ENCODE measurements around the gene SERPING1. TPM values are rescaled to one million over a fixed set of nuclear protein-coding genes. Genes with fewer than 3 reads are reported as not detected.
"Not testable (repeated sequence)": the region's sequence is repeated elsewhere in the genome, so short reads cannot be mapped to it uniquely, and the experiment has no call there.

SERPING1 gene
- total RNA-seq, 1 donor from 2014 or later: 61.4 TPM

DNA sequence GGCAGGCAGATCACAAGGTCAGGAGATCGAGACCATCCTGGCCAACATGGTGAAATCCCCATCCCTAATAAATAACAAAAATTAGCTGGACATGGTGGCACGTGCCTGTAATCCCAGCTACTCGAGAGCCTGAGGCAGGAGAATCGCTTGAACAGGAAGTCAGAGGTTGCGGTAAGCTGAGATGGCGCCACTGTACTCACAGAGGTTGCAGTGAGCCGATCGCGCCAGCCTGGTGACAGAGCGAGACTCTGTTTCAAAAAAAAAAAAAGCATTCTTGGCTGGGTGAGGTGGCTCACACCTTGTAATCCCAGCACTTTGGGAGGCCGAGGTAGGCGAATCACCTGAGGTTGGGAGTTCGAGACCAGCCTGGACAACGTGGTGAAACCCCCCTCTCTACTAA is 54.7 kb downstream of the SERPING1 start:
- DNase-seq (ENCODE audit: low read depth): not testable (repeated sequence)

- DNase-seq (ENCODE audit: low read depth): no peak
Observed at GRCh38 chr11:57652662-57653061, 55.2 kb downstream of the SERPING1 start.

DNA sequence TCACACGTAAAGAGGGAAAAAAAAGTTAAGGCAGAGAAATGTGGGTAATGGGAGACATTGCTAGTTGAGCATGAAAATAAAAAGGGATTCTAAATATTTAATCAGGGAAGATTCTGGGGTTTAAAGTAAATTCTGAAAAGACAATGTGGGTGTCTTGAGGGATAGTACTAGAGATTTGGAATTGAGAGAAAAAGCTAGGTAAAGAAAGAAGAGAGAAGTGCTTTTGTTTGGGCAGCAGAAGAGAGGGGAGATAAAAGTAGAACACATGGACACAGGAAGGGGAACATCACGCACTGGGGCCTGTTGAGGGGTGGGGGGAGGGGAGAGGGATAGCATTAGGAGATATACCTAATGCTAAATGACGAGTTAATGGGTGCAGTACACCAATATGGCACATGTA is 55.7 kb downstream of the SERPING1 start:
- no peak for DNase-seq (ENCODE audit: low read depth)

DNA sequence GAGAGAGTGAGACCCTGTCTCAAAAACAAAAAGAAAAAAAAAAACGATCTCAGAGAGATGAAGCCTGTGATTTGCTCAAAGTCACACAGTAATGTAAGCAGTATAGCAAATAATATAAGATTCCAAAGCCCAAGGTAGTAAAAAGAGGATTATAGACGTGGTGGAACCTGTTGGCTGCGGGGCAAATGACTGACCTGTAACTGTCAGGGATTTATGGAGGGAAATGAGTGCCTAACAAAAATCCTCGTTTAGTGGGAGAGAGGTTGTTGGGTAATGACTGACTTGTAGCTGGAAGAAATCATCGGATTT is 59.4 kb downstream of the SERPING1 start:
- DNase-seq (ENCODE audit: low read depth): no peak

- DNase-seq (ENCODE audit: low read depth): peak; percentile 96
Observed at GRCh38 chr11:57657194-57658022, 59.9 kb downstream of the SERPING1 start, which contains the start of gene CLP1. TSS of gene CLP1 (plus strand) at chr11:57657762. CDS start at chr11:57659477, 1,715 bp downstream.

GRCh38 chr11:57658023-57658361 is 60.5 kb downstream of the SERPING1 start:
- DNase-seq (ENCODE audit: low read depth): no peak

DNA sequence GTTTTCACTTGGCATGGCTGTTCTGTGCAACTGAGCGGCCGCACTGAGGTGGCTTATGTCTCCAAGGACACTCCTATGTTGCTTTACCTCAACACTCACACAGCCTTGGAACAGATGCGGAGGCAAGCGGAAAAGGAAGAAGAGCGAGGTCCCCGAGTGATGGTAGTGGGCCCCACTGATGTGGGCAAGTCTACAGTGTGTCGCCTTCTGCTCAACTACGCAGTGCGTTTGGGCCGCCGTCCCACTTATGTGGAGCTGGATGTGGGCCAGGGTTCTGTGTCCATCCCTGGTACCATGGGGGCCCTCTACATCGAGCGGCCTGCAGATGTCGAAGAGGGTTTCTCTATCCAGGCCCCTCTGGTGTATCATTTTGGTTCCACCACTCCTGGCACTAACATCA is 62.2 kb downstream of the SERPING1 start:
- no peak for DNase-seq (ENCODE audit: low read depth)

DNA sequence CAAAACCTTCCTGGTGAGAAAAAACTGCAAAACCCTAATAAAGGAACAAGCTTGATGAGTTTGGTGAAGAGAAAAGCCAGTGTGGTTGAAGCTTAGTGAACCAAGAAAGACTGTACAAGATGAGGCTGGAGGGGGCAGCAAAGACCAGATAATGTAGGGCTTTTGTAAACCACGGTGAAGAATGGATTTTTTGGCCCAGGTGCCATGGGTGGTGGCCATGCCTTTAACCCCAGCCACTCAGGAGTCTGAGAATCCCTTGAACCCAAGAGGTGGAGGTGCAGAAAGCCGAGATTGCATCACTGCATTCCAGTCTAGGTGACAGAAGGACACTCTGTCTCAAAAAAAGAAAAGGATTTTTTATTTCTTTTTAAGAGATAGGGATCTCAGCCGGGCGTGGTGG is 65.4 kb downstream of the SERPING1 start:
- peak; percentile 38 for DNase-seq (ENCODE audit: low read depth)

GRCh38 chr11:57663975-57664374 is 66.5 kb downstream of the SERPING1 start:
- no peak for DNase-seq (ENCODE audit: low read depth)

Other genes with a start within 250 kb of the SERPING1 start
- not detected in 2 replicates for gene PRG3, start 216.5 kb upstream of the SERPING1 start, total RNA-seq
- not detected in 2 replicates for gene PRG2, start 207.0 kb upstream of the SERPING1 start, total RNA-seq
- 46.4 and 47.9 TPM in 2 replicates for gene SLC43A3, start 170.6 kb upstream of the SERPING1 start, total RNA-seq
- 0.05 TPM in 1 of 2 replicates, not detected in the other for gene RTN4RL2, start 137.2 kb upstream of the SERPING1 start, total RNA-seq
- 1.2 TPM in 2 replicates for gene SLC43A1, start 82.0 kb upstream of the SERPING1 start, total RNA-seq
- gene TIMM10, start 66.9 kb upstream of the SERPING1 start, total RNA-seq: 16.6 and 59.0 TPM in 2 replicates
- gene SMTNL1, start 60.1 kb upstream of the SERPING1 start, total RNA-seq: not detected in 2 replicates
- 24.7 and 38.3 TPM in 2 replicates for gene UBE2L6, start 30.0 kb upstream of the SERPING1 start, total RNA-seq
- gene YPEL4, start 52.2 kb downstream of the SERPING1 start, total RNA-seq: 0.35 TPM in 1 of 2 replicates, not detected in the other
- 20.3 and 34.6 TPM in 2 replicates for gene CLP1, start 60.1 kb downstream of the SERPING1 start, total RNA-seq
- 45.1 and 79.9 TPM in 2 replicates for gene ZDHHC5, start 70.4 kb downstream of the SERPING1 start, total RNA-seq
- gene MED19, start 114.5 kb downstream of the SERPING1 start, total RNA-seq: 11.5 and 16.1 TPM in 2 replicates
- gene TMX2, start 114.9 kb downstream of the SERPING1 start, total RNA-seq: 61.1 and 78.2 TPM in 2 replicates
- 48.1 and 94.8 TPM in 2 replicates for gene SELENOH, start 143.8 kb downstream of the SERPING1 start, total RNA-seq
- gene BTBD18, start 154.1 kb downstream of the SERPING1 start, total RNA-seq: not detected in 2 replicates
- gene CTNND1, start 164.1 kb downstream of the SERPING1 start, total RNA-seq: 157 and 260 TPM in 2 replicates